PFSK-1 (cell line): Measurements from ENCODE around the gene CCDC192.

Experiments used
- FOXP2 ChIP-seq: optimal IDR thresholded peaks from 2 replicates; pipeline ENCODE3; 2011; ENCODE audit warnings: borderline replicate concordance, control low read depth, inconsistent platforms; ENCODE audit not compliant: insufficient read depth; ENCODE audit errors: extremely low read length, extremely low read depth
- POLR2AphosphoS5 ChIP-seq: IDR thresholded peaks from 2 replicates; pipeline ENCODE4 v1.6.1; 2012; ENCODE audit warnings: low read depth, mild to moderate bottlenecking, control low read depth, low read length, moderate library complexity
- TF ChIP-seq, protein P1 (sequence below), 2 experiments: IDR thresholded peaks; 2 replicates each; pipeline versions ENCODE4 v1.6.1 to v1.8.0; 2011 to 2012; ENCODE audit warnings: low read depth in 2 of 2, low read length in 2 of 2, control low read depth in 1 of 2, inconsistent platforms in 1 of 2, mild to moderate bottlenecking in 1 of 2, moderate library complexity in 1 of 2; ENCODE audit not compliant: insufficient read depth in 1 of 2

DNA sequence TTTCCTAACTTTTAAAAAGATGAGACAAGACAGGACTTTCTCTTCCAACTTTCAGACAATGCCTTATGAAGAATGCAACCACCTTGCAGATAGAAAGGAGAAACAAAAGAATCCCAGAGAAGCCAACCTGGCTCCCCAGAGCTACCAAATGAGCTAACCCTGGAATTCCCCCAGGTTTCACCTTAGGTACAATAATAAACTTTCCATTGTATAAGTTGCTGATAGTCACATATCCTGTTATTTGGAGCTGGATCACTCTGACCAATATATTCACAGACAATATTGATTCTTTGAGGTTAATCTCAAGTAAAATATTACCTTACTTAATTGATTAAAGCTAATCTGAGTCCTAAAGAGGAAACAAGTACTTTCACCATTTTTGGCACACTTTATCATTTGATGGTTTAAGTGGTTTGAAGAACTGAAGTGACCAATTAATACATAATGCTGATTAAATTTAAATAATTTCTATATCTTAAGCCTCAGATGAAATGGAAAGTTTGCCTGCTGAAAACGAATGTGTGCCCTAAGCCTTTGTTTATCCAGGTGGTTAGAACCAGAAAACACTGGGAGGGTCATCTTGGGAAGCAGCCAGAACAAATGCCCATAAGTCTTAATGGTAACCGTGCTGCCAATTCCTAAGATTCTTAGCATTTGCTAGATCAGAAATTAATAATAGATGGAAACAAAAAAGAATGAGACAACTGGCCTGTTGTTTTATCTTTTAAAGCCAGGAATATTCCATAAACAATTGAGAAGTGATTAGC lies 220.8 kb downstream of the CCDC192 start:
- no peak for TF ChIP-seq POLR2AphosphoS5
- TF ChIP-seq, protein P1, sequence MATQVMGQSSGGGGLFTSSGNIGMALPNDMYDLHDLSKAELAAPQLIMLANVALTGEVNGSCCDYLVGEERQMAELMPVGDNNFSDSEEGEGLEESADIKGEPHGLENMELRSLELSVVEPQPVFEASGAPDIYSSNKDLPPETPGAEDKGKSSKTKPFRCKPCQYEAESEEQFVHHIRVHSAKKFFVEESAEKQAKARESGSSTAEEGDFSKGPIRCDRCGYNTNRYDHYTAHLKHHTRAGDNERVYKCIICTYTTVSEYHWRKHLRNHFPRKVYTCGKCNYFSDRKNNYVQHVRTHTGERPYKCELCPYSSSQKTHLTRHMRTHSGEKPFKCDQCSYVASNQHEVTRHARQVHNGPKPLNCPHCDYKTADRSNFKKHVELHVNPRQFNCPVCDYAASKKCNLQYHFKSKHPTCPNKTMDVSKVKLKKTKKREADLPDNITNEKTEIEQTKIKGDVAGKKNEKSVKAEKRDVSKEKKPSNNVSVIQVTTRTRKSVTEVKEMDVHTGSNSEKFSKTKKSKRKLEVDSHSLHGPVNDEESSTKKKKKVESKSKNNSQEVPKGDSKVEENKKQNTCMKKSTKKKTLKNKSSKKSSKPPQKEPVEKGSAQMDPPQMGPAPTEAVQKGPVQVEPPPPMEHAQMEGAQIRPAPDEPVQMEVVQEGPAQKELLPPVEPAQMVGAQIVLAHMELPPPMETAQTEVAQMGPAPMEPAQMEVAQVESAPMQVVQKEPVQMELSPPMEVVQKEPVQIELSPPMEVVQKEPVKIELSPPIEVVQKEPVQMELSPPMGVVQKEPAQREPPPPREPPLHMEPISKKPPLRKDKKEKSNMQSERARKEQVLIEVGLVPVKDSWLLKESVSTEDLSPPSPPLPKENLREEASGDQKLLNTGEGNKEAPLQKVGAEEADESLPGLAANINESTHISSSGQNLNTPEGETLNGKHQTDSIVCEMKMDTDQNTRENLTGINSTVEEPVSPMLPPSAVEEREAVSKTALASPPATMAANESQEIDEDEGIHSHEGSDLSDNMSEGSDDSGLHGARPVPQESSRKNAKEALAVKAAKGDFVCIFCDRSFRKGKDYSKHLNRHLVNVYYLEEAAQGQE (IDR thresholded peaks at IDR 0.05; ENCODE audit: insufficient read depth in 1 of 2, low read depth in 2 of 2, low read length in 2 of 2), result no peak
- TF ChIP-seq FOXP2, result no peak
